ENCODE data around the gene CARS2. TPM values are rescaled to one million over a fixed set of nuclear protein-coding genes. Genes with fewer than 3 reads are reported as not detected.
A peak's percentile ranks its signal among the peaks of the same experiment; 100 is the strongest.

The CARS2 gene
- total and polyA plus RNA-seq, 2 of the 8 experiments (the other 6 are each of a cell fraction or from before 2014, with no cell fraction given), result 47.7 to 55.9 TPM

DNA sequence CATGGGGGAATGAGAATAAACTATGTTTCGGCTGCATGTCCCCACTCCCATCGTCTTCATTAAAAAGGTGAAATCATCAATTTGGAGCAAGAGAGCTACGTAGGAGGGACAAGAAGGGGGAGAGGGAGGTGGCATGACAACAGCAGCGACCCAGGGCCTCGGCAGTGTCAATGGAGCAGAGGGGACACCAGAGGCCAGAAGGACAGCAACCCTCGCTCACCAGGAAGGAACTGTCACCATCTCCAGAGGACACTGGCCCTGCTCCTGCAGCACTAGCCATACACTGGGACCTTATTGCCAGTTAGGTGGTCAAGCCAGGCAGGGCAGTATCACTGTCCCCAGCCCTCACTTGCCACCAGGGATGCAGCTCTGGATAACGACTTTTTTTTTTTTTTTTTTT lies 56.4 kb downstream of the CARS2 start:
- Histone ChIP-seq H2BK12ac (ENCODE audit: low read depth, low read length) (no peak overlapping the region), H2AFZ (ENCODE audit: low read length) (no peak overlapping the region), H3K9me3 (ENCODE audit: insufficient read depth in 2 of 2, low read depth in 1 of 2, low read length in 1 of 2) (no peaks in the 10 kb centered on the region), H3K4me2 (ENCODE audit: insufficient read depth in 1 of 2, low read depth in 2 of 2, low read length in 2 of 2) (no peak overlapping the region), H4K20me1 (replicated peaks in 1 of 2; ENCODE audit: control insufficient read depth in 1 of 2, insufficient read depth in 2 of 2, low read length in 2 of 2) (peaks cover 3 to 13% of the 10 kb centered on the region in 2 experiments), H3K23ac (ENCODE audit: insufficient read length) (no peak overlapping the region), H3K56ac (replicated peaks; ENCODE audit: insufficient read length, low read depth, low read length) (no peak overlapping the region), H2BK15ac (ENCODE audit: low read length) (no peak overlapping the region), H3K9ac (replicated peaks in 1 of 4; ENCODE audit: extremely low read depth in 1 of 4, low read depth in 3 of 4, low read length in 3 of 4) (no peak overlapping the region), H3K23me2 (ENCODE audit: low read depth, low read length) (no peaks in the 10 kb centered on the region), H4K91ac (replicated peaks; ENCODE audit: insufficient read length, low read length) (no peak overlapping the region), H3K79me1 (ENCODE audit: low read depth, low read length) (peaks cover 2% of the 10 kb centered on the region; the same call in 1 of the 2 replicates), H3K14ac (ENCODE audit: insufficient read length) (no peak overlapping the region), H3K18ac (ENCODE audit: extremely low read depth, low read length) (no peak overlapping the region), H3K4ac (replicated peaks; ENCODE audit: insufficient read length, low read depth, low read length) (no peak overlapping the region), H2BK20ac (ENCODE audit: low read length) (no peak overlapping the region), H2BK120ac (replicated peaks; ENCODE audit: low read depth, low read length) (no peak overlapping the region), H2AK5ac (ENCODE audit: low read depth, low read length) (no peak overlapping the region), H3K4me1 (replicated peaks in 1 of 4; ENCODE audit: control insufficient read depth in 3 of 4, insufficient read depth in 4 of 4, low read length in 3 of 4) (peaks cover 0 to 8% (median 6%) of the 10 kb centered on the region in 4 experiments; a peak in 5 of 7 replicates), H3K36me3 (ENCODE audit: control insufficient read depth in 2 of 4, insufficient read depth in 4 of 4, low read length in 3 of 4) (peaks cover 0 to 4% (median 0%) of the 10 kb centered on the region in 4 experiments; a peak in 2 of 8 replicates), H2BK5ac (ENCODE audit: low read depth, low read length) (no peak overlapping the region), H3K79me2 (ENCODE audit: control insufficient read depth in 1 of 2, insufficient read depth in 2 of 2, low read length in 2 of 2) (no peaks in the 10 kb centered on the region), H3K27me3 (replicated peaks in 1 of 4; ENCODE audit: control insufficient read depth in 3 of 4, extremely low read depth in 1 of 4, insufficient read depth in 3 of 4, low read length in 3 of 4) (no peaks in the 10 kb centered on the region), H4K8ac (ENCODE audit: extremely low read depth, insufficient read depth, low read length) (no peak overlapping the region), H3K27ac (ENCODE audit: low read depth, low read length) (no peak overlapping the region), H3K4me3 (ENCODE audit: extremely low read depth in 1 of 4, insufficient read depth in 2 of 4, low read depth in 3 of 4, low read length in 4 of 4) (no peak overlapping the region), H4K5ac (ENCODE audit: insufficient read length, low read depth, low read length) (no peak overlapping the region)
- ChIA-PET CTCF (ENCODE audit: partially characterized antibody) (interaction anchor here (1.0 to 2.0 kb wide), 4 partner anchors 15 to 168 kb away, joined by 3 to 8 read pairs (median 3); no protein-coding TSS in a partner anchor), POLR2A (ENCODE audit: partially characterized antibody) (interaction anchor here (1.5 kb wide), 1 partner anchor 34 kb away, joined by 3 read pairs; the partner anchor contains the start of gene NAXD)
- DNase-seq (ENCODE audit: low read depth in 1 of 2, low spot score in 2 of 2), result peak in 1 of 2 experiments; percentile 36
- WGBS, 2 experiments (ENCODE audit: extremely low coverage in 1 of 2, insufficient coverage in 1 of 2, insufficient read length in 1 of 2, insufficient replicate concordance in 2 of 2, low coverage in 1 of 2, low lambda C conversion rate in 2 of 2, missing lambda C conversion rate in 1 of 2), result 89% methylated on average over 7 of the region's 7 CpGs; no CpG with 5 or more reads in 1 of the 2 experiments
- no peak for FAIRE-seq
- no peak for TF ChIP-seq SP2 (IDR thresholded peaks at IDR 0.05; ENCODE audit: low read length)
- no peak for TF ChIP-seq SP4 (IDR thresholded peaks at IDR 0.05; ENCODE audit: low read length)
- TF ChIP-seq CEBPB (IDR thresholded peaks at IDR 0.05; ENCODE audit: low read depth, low read length), result no peak
- no peak for TF ChIP-seq JUND (IDR thresholded peaks at IDR 0.05; ENCODE audit: low read length)
- TF ChIP-seq CBX8 (IDR thresholded peaks at IDR 0.05; ENCODE audit: borderline replicate concordance, low read depth, low read length), result no peak
- no peak for TF ChIP-seq TAF7 (optimal IDR thresholded peaks at IDR 0.05; ENCODE audit: borderline replicate concordance, low read depth, low read length)
- TF ChIP-seq GTF2F1 (IDR thresholded peaks at IDR 0.05; ENCODE audit: borderline replicate concordance, low read depth, low read length), result no peak
- TF ChIP-seq EP300 (IDR thresholded peaks at IDR 0.05; ENCODE audit: borderline replicate concordance in 1 of 2, low read depth in 2 of 2, low read length in 2 of 2), result no peak
- no peak for TF ChIP-seq KDM4A (IDR thresholded peaks at IDR 0.05; ENCODE audit: low read depth, low read length, severe bottlenecking)
- no peak for TF ChIP-seq EZH2 (IDR thresholded peaks at IDR 0.05; ENCODE audit: low read depth, low read length, severe bottlenecking)
- TF ChIP-seq RXRA (IDR thresholded peaks at IDR 0.05; ENCODE audit: insufficient read depth, low read depth, low read length), result no peak
- no peak for TF ChIP-seq RAD21 (IDR thresholded peaks at IDR 0.05 in 1 of 2, conservative IDR thresholded peaks at IDR 0.05 in 1 of 2; ENCODE audit: low read depth in 2 of 2, low read length in 2 of 2)
- TF ChIP-seq ASH2L (IDR thresholded peaks at IDR 0.05; ENCODE audit: low read length), result no peak
- no peak for TF ChIP-seq BRCA1 (IDR thresholded peaks at IDR 0.05; ENCODE audit: low read depth, low read length)

All from H1 (cell line).